SJCRH30 (cell line): ENCODE results near the gene PPM1F. TPM values are rescaled to one million over a fixed set of nuclear protein-coding genes. Genes with fewer than 3 reads are reported as not detected.

Source experiments
- total RNA-seq: library from RNA; depleted of rRNA; stranded (reverse); fragments of >200 nt; shearing (Covaris generic); gene quantifications from 2 replicates; pipeline ENCODE4 v1.2.3, GENCODE V29; 2014; rRNA removed

PPM1F gene
- total RNA-seq, 1 experiment from 2014 or later: 49.4 TPM

Other genes starting within 250 kb of the PPM1F start
- 3.2 and 4.0 TPM in 2 replicates for gene YPEL1, start 217.1 kb downstream of the PPM1F start, total RNA-seq
- gene MAPK1, start 85.2 kb downstream of the PPM1F start, total RNA-seq: 97.9 and 98.8 TPM in 2 replicates
- 28.5 and 33.8 TPM in 2 replicates for gene TOP3B, start 29.9 kb upstream of the PPM1F start, total RNA-seq